ENCODE measurements around the gene FBLN1. TPM values are rescaled to one million over a fixed set of nuclear protein-coding genes. Genes with fewer than 3 reads are reported as not detected.

Gene FBLN1
- total and polyA plus RNA-seq, 2 donors (not counting 3 experiments of a cell fraction or from before 2014, with no cell fraction given): 1.2 to 4.0 TPM

GRCh38 chr22:45538281-45538680 lies 35.6 kb downstream of the FBLN1 start:
- dilution Hi-C loops (cut with MboI; ENCODE audit: extremely low pct_ligation_motif_present, low sequenced_read_pairs): no loop called here
- H3K79me2 ChIP-seq (ENCODE audit: control insufficient read depth, insufficient read depth, low read length): no peaks in the 10 kb centered on the region
- CTCF ChIA-PET: interaction anchor here (1.3 kb wide), 1 partner anchor 48 kb away, joined by 4 read pairs; no protein-coding TSS in a partner anchor
- intact Hi-C loops (cut with micrococcal nuclease): no loop called here
- H3K27ac ChIP-seq (ENCODE audit: insufficient read depth, low read depth, low read length): no peak overlapping the region
- POLR2A ChIA-PET: no interaction called here
- no peak for DNase-seq (ENCODE audit: low read depth, low spot score)
- H2AFZ ChIP-seq (ENCODE audit: low read depth, low read length): no peak overlapping the region
- H3K9ac ChIP-seq (replicated peaks; ENCODE audit: extremely low read depth, insufficient read depth, low read length): no peak overlapping the region
- H3K4me2 ChIP-seq (ENCODE audit: insufficient read depth, low read length): no peak overlapping the region
- FAIRE-seq: no peak
- no peaks in the 10 kb centered on the region for H3K36me3 ChIP-seq (ENCODE audit: control insufficient read depth in 2 of 2, extremely low read depth in 1 of 2, insufficient read depth in 2 of 2, low read length in 2 of 2)
- H3K27me3 ChIP-seq (ENCODE audit: control insufficient read depth in 2 of 2, insufficient read depth in 2 of 2, low read length in 2 of 2): no peaks in the 10 kb centered on the region
- TF ChIP-seq EZH2 (IDR thresholded peaks at IDR 0.05; ENCODE audit: borderline replicate concordance, low read depth, low read length, severe bottlenecking) (no peak), POLR2A (IDR thresholded peaks at IDR 0.05; ENCODE audit: low read depth, low read length) (no peak), GATA2 (IDR thresholded peaks at IDR 0.05; ENCODE audit: insufficient read depth, insufficient read length, low read depth, low read length) (no peak), JUN (IDR thresholded peaks at IDR 0.05; ENCODE audit: borderline replicate concordance, insufficient read depth, insufficient read length, low read depth) (no peak), MAX (IDR thresholded peaks at IDR 0.05; ENCODE audit: insufficient read depth, insufficient read length) (no peak), MYC (IDR thresholded peaks at IDR 0.05; ENCODE audit: low read depth, low read length) (no peak), FOS (IDR thresholded peaks at IDR 0.05; ENCODE audit: borderline replicate concordance, insufficient read depth, low read length) (no peak), POLR2AphosphoS5 (IDR thresholded peaks at IDR 0.05; ENCODE audit: insufficient read depth, low read depth, low read length) (no peak), CTCF (IDR thresholded peaks at IDR 0.05; ENCODE audit: extremely low read depth in 1 of 2, insufficient read depth in 1 of 2, low read depth in 1 of 2, low read length in 2 of 2) (no peak)
- H3K4me3 ChIP-seq (replicated peaks in 1 of 3; ENCODE audit: insufficient read depth in 1 of 3, low read depth in 1 of 3, low read length in 3 of 3): no peak overlapping the region
- no peaks in the 10 kb centered on the region for H3K4me1 ChIP-seq (ENCODE audit: control insufficient read depth, extremely low read depth, insufficient read depth, low read length)
- BruUV-seq (replicated peaks): no TSS peak
- H4K20me1 ChIP-seq (replicated peaks; ENCODE audit: control insufficient read depth, extremely low read depth, insufficient read depth, low read length): no peaks in the 10 kb centered on the region
- no peaks in the 10 kb centered on the region for H3K9me3 ChIP-seq (replicated peaks; ENCODE audit: control insufficient read depth, insufficient read depth, low read length)
- no peaks in the 10 kb centered on the region for H3K9me1 ChIP-seq (replicated peaks; ENCODE audit: control insufficient read depth, extremely low read depth, insufficient read depth, low read length)

All from endothelial cell of umbilical vein (primary cell).